Naive B cell (primary cell): ENCODE data around the gene ZNHIT6. TPM values are rescaled to one million over a fixed set of nuclear protein-coding genes. Genes with fewer than 3 reads are reported as not detected.

ENCODE experiments used
- ATAC-seq, 2 donors: fragments of 150-1000 bp; cut with Tn5 transposase; 2 replicates each; pipeline ENCODE4 v1.10.0; 2021; ENCODE audit warnings: low read depth in 2 of 2, mild to moderate bottlenecking in 2 of 2, moderate library complexity in 2 of 2
- DNase-seq: peaks from one replicate; pipeline ENCODE4 v3.0.0; 2022
- H3K27ac Mint-ChIP-seq, 6 donors: one replicate each; pipeline ENCODE4 v1.8.0; 2020 to 2022; ENCODE audit warnings: mild to moderate bottlenecking in 6 of 6, mixed read lengths in 6 of 6, moderate library complexity in 5 of 6, inconsistent platforms in 2 of 6
- H3K27me3 Mint-ChIP-seq, 3 donors: one replicate each; pipeline ENCODE4 v1.8.0; 2021 to 2022; ENCODE audit warnings: mixed read lengths in 3 of 3, mild to moderate bottlenecking in 1 of 3
- H3K36me3 Mint-ChIP-seq, 2 donors: one replicate each; pipeline ENCODE4 v1.8.0; 2020 to 2022; ENCODE audit warnings: mixed read lengths in 2 of 2, inconsistent platforms in 1 of 2, mild to moderate bottlenecking in 1 of 2
- H3K4me1 Mint-ChIP-seq, 3 donors: one replicate each; pipeline ENCODE4 v1.8.0; 2020 to 2022; ENCODE audit warnings: mixed read lengths in 3 of 3, inconsistent platforms in 1 of 3, mild to moderate bottlenecking in 1 of 3, moderate library complexity in 1 of 3
- H3K4me3 Mint-ChIP-seq, 8 donors: one replicate each; pipeline ENCODE4 v1.8.0; 2020 to 2022; ENCODE audit warnings: mild to moderate bottlenecking in 8 of 8, mixed read lengths in 8 of 8, moderate library complexity in 8 of 8, inconsistent platforms in 2 of 8
- H3K9me3 Mint-ChIP-seq, 7 donors: one replicate each; pipeline ENCODE4 v1.8.0; 2020 to 2022; ENCODE audit warnings: mixed read lengths in 7 of 7, mild to moderate bottlenecking in 5 of 7, inconsistent platforms in 2 of 7, moderate library complexity in 1 of 7
- polyA plus RNA-seq, 6 donors: library from polyadenylated mRNA; unstranded; fragments of 300-500 nt; fragmentation: Illumina TruSeq; gene quantifications; one replicate each; pipeline ENCODE4 v1.2.3, GENCODE V29; 2021; ENCODE audit warnings: low read depth in 6 of 6

Gene ZNHIT6
- polyA plus RNA-seq, 6 donors from 2014 or later, result 9.4 to 26.5 (median 21.2) TPM

- Mint-ChIP-seq H3K9me3 (no peaks in the 10 kb centered on the region), H3K4me3 (no peak overlapping the region), H3K27me3 (no peaks in the 10 kb centered on the region), H3K36me3 (peaks cover 0 to 4% of the 10 kb centered on the region in 2 donors), H3K27ac (peak overlapping the region in 1 of 6 donors; percentile 3), H3K4me1 (peaks cover 0 to 4% (median 0%) of the 10 kb centered on the region in 3 donors)
- ATAC-seq, result no peak
- DNase-seq, result no peak
Measured at GRCh38 chr1:85607921-85608265, 100.3 kb downstream of the ZNHIT6 start.

GRCh38 chr1:85607126-85607920 is 100.9 kb downstream of the ZNHIT6 start:
- no peaks in the 10 kb centered on the region for H3K36me3 Mint-ChIP-seq
- DNase-seq (no peak), ATAC-seq (no peak)
- H3K27me3 Mint-ChIP-seq, result no peaks in the 10 kb centered on the region
- H3K27ac Mint-ChIP-seq, result no peak overlapping the region
- H3K4me1 Mint-ChIP-seq, result peaks cover 0 to 4% (median 0%) of the 10 kb centered on the region in 3 donors
- no peak overlapping the region for H3K4me3 Mint-ChIP-seq
- H3K9me3 Mint-ChIP-seq, result no peaks in the 10 kb centered on the region

- Mint-ChIP-seq H3K4me3 (no peak overlapping the region), H3K36me3 (no peaks in the 10 kb centered on the region), H3K4me1 (peaks cover 0 to 4% (median 0%) of the 10 kb centered on the region in 3 donors), H3K27me3 (no peaks in the 10 kb centered on the region), H3K27ac (no peak overlapping the region), H3K9me3 (no peaks in the 10 kb centered on the region)
- ATAC-seq (no peak), DNase-seq (no peak)
Measured at GRCh38 chr1:85606414-85606800, 101.8 kb downstream of the ZNHIT6 start.

- Mint-ChIP-seq H3K4me1 (peaks cover 0 to 4% (median 0%) of the 10 kb centered on the region in 3 donors), H3K9me3 (no peaks in the 10 kb centered on the region), H3K27me3 (no peaks in the 10 kb centered on the region), H3K27ac (peak overlapping the region in 1 of 6 donors; percentile 44), H3K36me3 (no peaks in the 10 kb centered on the region), H3K4me3 (no peak overlapping the region)
- DNase-seq (no peak), ATAC-seq (no peak)
Measured at GRCh38 chr1:85605484-85606413, 102.5 kb downstream of the ZNHIT6 start.

GRCh38 chr1:85604298-85604997 is 103.8 kb downstream of the ZNHIT6 start:
- DNase-seq (no peak), ATAC-seq (no peak)
- H3K4me1 Mint-ChIP-seq, result peaks cover 0 to 4% (median 0%) of the 10 kb centered on the region in 3 donors
- H3K9me3 Mint-ChIP-seq, result peaks cover 0 to 4% (median 2%) of the 10 kb centered on the region in 7 donors
- peaks cover 0 to 3% of the 10 kb centered on the region in 2 donors for H3K36me3 Mint-ChIP-seq
- no peak overlapping the region for H3K27ac Mint-ChIP-seq
- no peak overlapping the region for H3K4me3 Mint-ChIP-seq
- H3K27me3 Mint-ChIP-seq, result no peaks in the 10 kb centered on the region

- Mint-ChIP-seq H3K4me1 (peaks cover 0 to 4% (median 0%) of the 10 kb centered on the region in 3 donors), H3K27me3 (no peaks in the 10 kb centered on the region), H3K36me3 (peaks cover 0 to 7% of the 10 kb centered on the region in 2 donors), H3K9me3 (peaks cover 0 to 4% (median 2%) of the 10 kb centered on the region in 7 donors), H3K27ac (peak overlapping the region in 1 of 6 donors; percentile 45), H3K4me3 (peak overlapping the region in 1 of 8 donors; percentile 13)
- ATAC-seq, result no peak
- DNase-seq, result no peak
Measured at GRCh38 chr1:85603086-85603880, 105.0 kb downstream of the ZNHIT6 start.

- Mint-ChIP-seq H3K36me3 (peaks cover 0 to 9% of the 10 kb centered on the region in 2 donors), H3K9me3 (peaks cover 0 to 4% (median 2%) of the 10 kb centered on the region in 7 donors), H3K4me1 (peaks cover 0 to 4% (median 0%) of the 10 kb centered on the region in 3 donors), H3K4me3 (no peak overlapping the region), H3K27ac (peak overlapping the region in 2 of 6 donors; percentile 31 to 67), H3K27me3 (no peaks in the 10 kb centered on the region)
- ATAC-seq (no peak), DNase-seq (no peak)
Measured at GRCh38 chr1:85602571-85602970, 105.7 kb downstream of the ZNHIT6 start.

- no peaks in the 10 kb centered on the region for H3K27me3 Mint-ChIP-seq
- peaks cover 0 to 9% of the 10 kb centered on the region in 2 donors for H3K36me3 Mint-ChIP-seq
- peaks cover 0 to 4% (median 2%) of the 10 kb centered on the region in 7 donors for H3K9me3 Mint-ChIP-seq
- DNase-seq (no peak), ATAC-seq (no peak)
- H3K4me1 Mint-ChIP-seq, result peaks cover 0 to 4% (median 0%) of the 10 kb centered on the region in 3 donors
- no peak overlapping the region for H3K4me3 Mint-ChIP-seq
- peak overlapping the region in 1 of 6 donors; percentile 10 for H3K27ac Mint-ChIP-seq
Measured at GRCh38 chr1:85601901-85602300, 106.3 kb downstream of the ZNHIT6 start.

GRCh38 chr1:85599681-85600080 is 108.6 kb downstream of the ZNHIT6 start:
- Mint-ChIP-seq H3K27me3 (no peaks in the 10 kb centered on the region), H3K36me3 (peaks cover 0 to 9% of the 10 kb centered on the region in 2 donors)

More at GRCh38 chr1:85599681-85600080, 108.6 kb downstream of the ZNHIT6 start:
- Mint-ChIP-seq H3K27ac (no peak overlapping the region), H3K4me1 (no peaks in the 10 kb centered on the region), H3K9me3 (peaks cover 0 to 4% (median 2%) of the 10 kb centered on the region in 7 donors), H3K4me3 (no peak overlapping the region)
- no peak for DNase-seq
- no peak for ATAC-seq

Other genes starting within 250 kb of the ZNHIT6 start
- under 1 TPM in 4 of 6 donors, not detected in 2; 0.07 to 0.40 (median 0.18) TPM for gene DDAH1, start 243.3 kb downstream of the ZNHIT6 start, polyA plus RNA-seq
- under 1 TPM in 1 of 6 donors, not detected in 5; 0.35 TPM for gene CCN1, start 127.7 kb downstream of the ZNHIT6 start, polyA plus RNA-seq